B cell (primary cell): Measurements from ENCODE around the gene ROR2.

Experiments used
- CTCF ChIP-seq: fragments of 200-600 bp; IDR thresholded peaks from one replicate; pipeline ENCODE4 v1.8.0; 2022; ENCODE audit warnings: antibody characterized with exemption, mild to moderate bottlenecking
- EZH2 ChIP-seq: IDR thresholded peaks from 2 replicates; pipeline ENCODE4 v1.6.1; 2012; ENCODE audit warnings: borderline replicate concordance, low read depth, mild to moderate bottlenecking, moderate library complexity, low read length; ENCODE audit not compliant: insufficient read depth, poor library complexity, severe bottlenecking

GRCh38 chr9:91718071-91718470, 232.0 kb downstream of the ROR2 start:
- TF ChIP-seq CTCF (no peak), EZH2 (no peak)
